GM12864 (cell line): ENCODE results near the gene KIF5B.

Experiments used
- DNase-seq: peaks from one replicate; pipeline ENCODE4 v3.0.0-alpha.2; 2011; ENCODE audit warnings: low read depth
- H3K4me3 ChIP-seq: 2 replicates; pipeline ENCODE4 v1.5.1; 2011; ENCODE audit warnings: mild to moderate bottlenecking, low read depth, low read length, control low read depth
- CTCF ChIP-seq: IDR thresholded peaks from 2 replicates; pipeline ENCODE4 v1.5.1; 2011; ENCODE audit warnings: low read depth, mild to moderate bottlenecking, moderate library complexity, low read length, control low read depth, inconsistent platforms; ENCODE audit errors: missing control alignments

Gene KIF5B

GRCh38 chr10:31963589-31963980, 92.6 kb downstream of the KIF5B start:
- no peak for DNase-seq
- no peak for TF ChIP-seq CTCF
- no peak overlapping the region for H3K4me3 ChIP-seq

GRCh38 chr10:31962826-31963588, 93.2 kb downstream of the KIF5B start:
- no peak overlapping the region for H3K4me3 ChIP-seq
- no peak for TF ChIP-seq CTCF
- no peak for DNase-seq

- TF ChIP-seq CTCF: no peak
- H3K4me3 ChIP-seq: no peak overlapping the region
- no peak for DNase-seq
Measured at GRCh38 chr10:31961277-31962074, 94.7 kb downstream of the KIF5B start.

GRCh38 chr10:31959461-31960173, 96.6 kb downstream of the KIF5B start:
- H3K4me3 ChIP-seq: no peak overlapping the region
- no peak for DNase-seq
- no peak for TF ChIP-seq CTCF
